Gastrocnemius medialis (tissue), 4 donors: ENCODE data around the gene CPSF4L. TPM values are rescaled to one million over a fixed set of nuclear protein-coding genes. Genes with fewer than 3 reads are reported as not detected.

Source experiments
- ATAC-seq, 2 donors: fragments of 150-250 bp; one replicate each; pipeline ENCODE4 v1.9.1; 2016
- DNase-seq, 2 donors: peaks; one replicate each; pipeline ENCODE4 v3.0.0-alpha.2; 2019
- H3K27ac ChIP-seq, 4 donors: fragments of 200-600 bp; sonication (generic); 1 replicate in 1 of 4; 2 replicates in 3 of 4; pipeline ENCODE4 v1.5.1; 2016 to 2018; ENCODE audit warnings: mild to moderate bottlenecking in 2 of 4, moderate library complexity in 1 of 4
- H3K27me3 ChIP-seq, 3 donors: fragments of 200-600 bp; sonication (generic) in 2 of 3; 1 replicate in 1 of 3; 2 replicates in 2 of 3; pipeline versions ENCODE4 v1.5.1 to v1.6.0; 2016 to 2019; ENCODE audit warnings: mild to moderate bottlenecking in 1 of 3, moderate library complexity in 1 of 3
- H3K36me3 ChIP-seq, 2 donors: fragments of 200-600 bp; sonication (generic) in 1 of 2; one replicate each; pipeline ENCODE4 v1.5.1; 2017 to 2018
- H3K4me1 ChIP-seq, 2 donors: fragments of 200-600 bp; sonication (generic) in 1 of 2; one replicate each; pipeline ENCODE4 v1.5.1; 2016 to 2017; ENCODE audit warnings: mild to moderate bottlenecking in 2 of 2
- H3K4me3 ChIP-seq, 4 donors: fragments of 200-600 bp; sonication (generic) in 3 of 4; 1 replicate in 1 of 4; 2 replicates in 3 of 4; pipeline ENCODE4 v1.5.1; 2016 to 2019; ENCODE audit warnings: mild to moderate bottlenecking in 2 of 4
- H3K9me3 ChIP-seq, 3 donors: fragments of 200-600 bp; sonication (generic) in 2 of 3; 1 replicate in 1 of 3; 2 replicates in 2 of 3; pipeline ENCODE4 v1.5.1; 2016 to 2019
- POLR2A ChIP-seq, 2 donors: fragments of 450-650 bp; IDR thresholded peaks; one replicate each; pipeline ENCODE4 v1.6.1; 2017; ENCODE audit warnings: antibody characterized with exemption in 2 of 2, mild to moderate bottlenecking in 2 of 2, moderate library complexity in 2 of 2
- in situ Hi-C, 4 donors: fragments of 200-750 bp; cut with MboI; loops; one replicate each; pipeline versions ENCODE4 v1.15.0 to v1.8.0; 2017; ENCODE audit warnings: low sequenced_read_pairs in 4 of 4
- intact Hi-C: fragments of 100-400 bp; cut with DNase I; formaldehyde crosslinking; loops from one replicate; pipeline ENCODE4 v1.15.1; 2023; ENCODE audit warnings: low total_unique reads
- total RNA-seq, 4 donors: library from RNA; depleted of rRNA; stranded (reverse); fragments of >200 nt; gene quantifications; one replicate each; pipeline versions ENCODE4 v1.1.0 to v1.2.3, GENCODE V29; 2016
- TF ChIP-seq, protein P1 (sequence below), 5 experiments: fragments of 450-650 bp in 3 of 5; fragments of 200-600 bp in 2 of 5; sonication (generic) in 2 of 5; IDR thresholded peaks in 4 of 5; conservative IDR thresholded peaks in 1 of 5; 1 replicate in 4 of 5; 2 replicates in 1 of 5; pipeline ENCODE4 v1.5.1; 2016 to 2019; ENCODE audit warnings: antibody characterized with exemption in 5 of 5, mild to moderate bottlenecking in 3 of 5, moderate library complexity in 3 of 5

CPSF4L gene
- total RNA-seq, 4 donors from 2014 or later = not detected

DNA sequence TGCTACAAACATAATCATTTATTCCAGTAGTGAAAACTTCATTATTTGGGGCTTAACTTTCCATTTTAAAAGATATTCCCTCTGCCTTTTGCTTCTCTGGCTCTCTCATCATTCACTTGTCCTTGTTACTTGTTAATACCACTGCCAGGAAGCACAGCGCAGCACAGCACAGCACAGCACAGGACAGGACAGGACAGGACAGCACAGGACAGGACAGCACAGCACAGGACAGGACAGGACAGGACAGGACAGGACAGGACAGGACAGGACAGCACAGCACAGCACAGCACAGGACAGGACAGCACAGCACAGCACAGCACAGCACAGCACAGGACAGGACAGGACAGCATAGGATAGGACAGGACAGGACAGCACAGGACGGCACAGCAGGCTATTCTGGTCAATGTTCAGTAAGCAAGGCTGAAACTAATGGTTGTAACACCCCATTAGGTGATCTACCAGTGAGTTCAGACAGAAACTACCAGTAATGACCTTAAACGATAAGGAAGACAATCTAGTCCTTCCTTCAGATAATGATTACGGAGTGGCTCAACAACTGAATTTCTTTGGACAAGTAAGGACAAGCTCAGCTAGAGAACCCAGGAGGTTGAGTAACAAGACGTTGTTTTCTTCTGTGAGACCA lies 36.9 kb downstream of the CPSF4L start:
- H3K4me1 ChIP-seq = peaks cover 37 to 38% of the 10 kb centered on the region in 2 donors
- H3K9me3 ChIP-seq = no peaks in the 10 kb centered on the region
- in situ Hi-C loops = no loop called here
- H3K4me3 ChIP-seq = no peak overlapping the region
- H3K27ac ChIP-seq = peak overlapping the region in 3 of 4 donors; percentile 15 to 35 (median 22)
- H3K36me3 ChIP-seq = no peaks in the 10 kb centered on the region
- DNase-seq (no peak), ATAC-seq (no peak)
- intact Hi-C loops = no loop called here
- H3K27me3 ChIP-seq = no peaks in the 10 kb centered on the region
- TF ChIP-seq POLR2A (IDR thresholded peaks at IDR 0.05) = no peak
- TF ChIP-seq, protein P1, sequence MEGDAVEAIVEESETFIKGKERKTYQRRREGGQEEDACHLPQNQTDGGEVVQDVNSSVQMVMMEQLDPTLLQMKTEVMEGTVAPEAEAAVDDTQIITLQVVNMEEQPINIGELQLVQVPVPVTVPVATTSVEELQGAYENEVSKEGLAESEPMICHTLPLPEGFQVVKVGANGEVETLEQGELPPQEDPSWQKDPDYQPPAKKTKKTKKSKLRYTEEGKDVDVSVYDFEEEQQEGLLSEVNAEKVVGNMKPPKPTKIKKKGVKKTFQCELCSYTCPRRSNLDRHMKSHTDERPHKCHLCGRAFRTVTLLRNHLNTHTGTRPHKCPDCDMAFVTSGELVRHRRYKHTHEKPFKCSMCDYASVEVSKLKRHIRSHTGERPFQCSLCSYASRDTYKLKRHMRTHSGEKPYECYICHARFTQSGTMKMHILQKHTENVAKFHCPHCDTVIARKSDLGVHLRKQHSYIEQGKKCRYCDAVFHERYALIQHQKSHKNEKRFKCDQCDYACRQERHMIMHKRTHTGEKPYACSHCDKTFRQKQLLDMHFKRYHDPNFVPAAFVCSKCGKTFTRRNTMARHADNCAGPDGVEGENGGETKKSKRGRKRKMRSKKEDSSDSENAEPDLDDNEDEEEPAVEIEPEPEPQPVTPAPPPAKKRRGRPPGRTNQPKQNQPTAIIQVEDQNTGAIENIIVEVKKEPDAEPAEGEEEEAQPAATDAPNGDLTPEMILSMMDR (IDR thresholded peaks at IDR 0.05 in 4 of 5, conservative IDR thresholded peaks at IDR 0.05 in 1 of 5) = no peak

DNA sequence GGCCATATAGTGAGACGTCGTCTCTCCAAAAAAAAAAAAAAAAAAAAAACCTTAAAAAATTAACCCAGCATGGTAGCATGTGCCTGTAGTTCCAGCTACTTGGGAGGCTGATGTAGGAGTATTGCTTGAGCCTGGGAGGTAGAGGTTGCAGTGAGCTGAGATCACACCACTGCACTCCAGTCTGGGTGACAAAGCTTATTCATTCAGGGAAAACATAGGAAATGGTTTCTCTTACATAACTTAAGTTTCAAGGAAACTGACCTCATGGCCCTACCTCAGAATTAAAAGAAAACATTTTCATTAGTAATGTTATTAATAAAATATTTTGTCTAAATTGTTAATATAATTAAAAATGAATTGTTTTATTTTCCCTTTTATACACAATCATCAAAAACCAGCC lies 37.4 kb downstream of the CPSF4L start:
- in situ Hi-C loops (no loop called here), intact Hi-C loops (no loop called here)
- no peak for TF ChIP-seq POLR2A (IDR thresholded peaks at IDR 0.05)
- TF ChIP-seq, protein P1 (IDR thresholded peaks at IDR 0.05 in 4 of 5, conservative IDR thresholded peaks at IDR 0.05 in 1 of 5) = no peak
- Histone ChIP-seq H3K4me3 (no peak overlapping the region), H3K4me1 (peaks cover 34 to 35% of the 10 kb centered on the region in 2 donors), H3K36me3 (no peaks in the 10 kb centered on the region), H3K9me3 (no peaks in the 10 kb centered on the region), H3K27ac (peak overlapping the region in 1 of 4 donors; percentile 35), H3K27me3 (no peaks in the 10 kb centered on the region)
- ATAC-seq (no peak), DNase-seq (no peak)

DNA sequence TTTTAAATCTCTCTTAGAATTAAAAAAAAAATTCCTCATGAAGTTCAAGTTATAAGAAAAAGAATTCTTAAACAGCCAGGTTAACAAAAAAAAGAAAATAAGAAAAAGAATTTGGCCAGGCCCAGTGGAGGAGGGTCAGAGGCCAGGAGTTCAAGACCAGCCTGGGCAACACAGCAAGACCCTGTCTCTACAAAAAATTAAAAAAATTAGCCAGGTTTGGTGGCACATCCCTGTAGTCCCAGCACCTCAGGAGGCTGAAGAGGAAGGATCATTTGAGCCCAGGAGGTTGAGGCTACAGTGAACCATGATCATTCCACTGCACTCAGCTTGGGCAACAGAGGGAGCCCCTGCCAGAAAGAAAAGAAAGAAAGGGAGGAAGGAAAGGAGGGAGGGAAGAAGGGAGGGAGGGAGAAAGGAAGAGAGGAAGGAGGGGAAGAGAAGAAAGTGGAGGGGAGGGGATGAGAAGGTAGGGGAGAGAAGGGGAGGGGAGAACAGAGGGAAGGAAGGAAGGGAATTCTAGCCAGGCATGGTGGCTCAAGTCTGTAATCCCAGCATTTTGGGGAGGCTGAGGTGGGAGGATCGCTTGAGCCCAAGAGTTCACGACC lies 38.0 kb downstream of the CPSF4L start:
- intact Hi-C loops (no loop called here), in situ Hi-C loops (no loop called here)
- H3K27me3 ChIP-seq = no peaks in the 10 kb centered on the region
- H3K27ac ChIP-seq = peak overlapping the region in 1 of 4 donors; percentile 10
- TF ChIP-seq POLR2A (IDR thresholded peaks at IDR 0.05) = no peak
- TF ChIP-seq, protein P1 (IDR thresholded peaks at IDR 0.05 in 4 of 5, conservative IDR thresholded peaks at IDR 0.05 in 1 of 5) = no peak
- H3K4me3 ChIP-seq = no peak overlapping the region
- no peaks in the 10 kb centered on the region for H3K36me3 ChIP-seq
- H3K4me1 ChIP-seq = peaks cover 29 to 30% of the 10 kb centered on the region in 2 donors
- no peak for ATAC-seq
- no peaks in the 10 kb centered on the region for H3K9me3 ChIP-seq
- no peak for DNase-seq

DNA sequence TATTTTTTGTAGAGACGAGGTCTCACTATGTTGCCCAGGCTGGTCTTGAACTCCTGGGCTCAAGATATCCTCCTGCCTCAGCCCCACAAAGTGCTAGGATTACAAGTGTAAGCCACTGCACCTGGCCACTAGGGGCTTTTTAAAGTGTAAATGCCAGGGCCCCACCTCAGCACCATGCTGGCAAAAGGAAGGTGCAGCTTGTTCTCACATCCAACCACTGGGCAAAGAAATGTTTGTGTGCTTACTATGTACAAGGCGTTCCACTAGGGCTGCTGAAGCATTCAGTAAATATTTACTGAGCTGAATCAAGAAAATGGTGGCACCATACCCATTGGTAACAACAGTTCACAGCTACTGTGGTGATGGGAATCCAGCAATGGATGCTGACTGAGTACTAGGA lies 46.2 kb downstream of the CPSF4L start:
- intact Hi-C loops (no loop called here), in situ Hi-C loops (no loop called here)
- H3K27ac ChIP-seq = no peak overlapping the region
- peaks cover 0 to 26% of the 10 kb centered on the region in 2 donors for H3K36me3 ChIP-seq
- no peaks in the 10 kb centered on the region for H3K4me1 ChIP-seq
- DNase-seq (no peak), ATAC-seq (no peak)
- no peak for TF ChIP-seq POLR2A (IDR thresholded peaks at IDR 0.05)
- TF ChIP-seq, protein P1 (IDR thresholded peaks at IDR 0.05 in 4 of 5, conservative IDR thresholded peaks at IDR 0.05 in 1 of 5) = no peak
- H3K27me3 ChIP-seq = no peaks in the 10 kb centered on the region
- no peaks in the 10 kb centered on the region for H3K9me3 ChIP-seq
- H3K4me3 ChIP-seq = no peak overlapping the region
